ENCODE data around the gene ATP2C2.

ATP2C2 gene, protein sequence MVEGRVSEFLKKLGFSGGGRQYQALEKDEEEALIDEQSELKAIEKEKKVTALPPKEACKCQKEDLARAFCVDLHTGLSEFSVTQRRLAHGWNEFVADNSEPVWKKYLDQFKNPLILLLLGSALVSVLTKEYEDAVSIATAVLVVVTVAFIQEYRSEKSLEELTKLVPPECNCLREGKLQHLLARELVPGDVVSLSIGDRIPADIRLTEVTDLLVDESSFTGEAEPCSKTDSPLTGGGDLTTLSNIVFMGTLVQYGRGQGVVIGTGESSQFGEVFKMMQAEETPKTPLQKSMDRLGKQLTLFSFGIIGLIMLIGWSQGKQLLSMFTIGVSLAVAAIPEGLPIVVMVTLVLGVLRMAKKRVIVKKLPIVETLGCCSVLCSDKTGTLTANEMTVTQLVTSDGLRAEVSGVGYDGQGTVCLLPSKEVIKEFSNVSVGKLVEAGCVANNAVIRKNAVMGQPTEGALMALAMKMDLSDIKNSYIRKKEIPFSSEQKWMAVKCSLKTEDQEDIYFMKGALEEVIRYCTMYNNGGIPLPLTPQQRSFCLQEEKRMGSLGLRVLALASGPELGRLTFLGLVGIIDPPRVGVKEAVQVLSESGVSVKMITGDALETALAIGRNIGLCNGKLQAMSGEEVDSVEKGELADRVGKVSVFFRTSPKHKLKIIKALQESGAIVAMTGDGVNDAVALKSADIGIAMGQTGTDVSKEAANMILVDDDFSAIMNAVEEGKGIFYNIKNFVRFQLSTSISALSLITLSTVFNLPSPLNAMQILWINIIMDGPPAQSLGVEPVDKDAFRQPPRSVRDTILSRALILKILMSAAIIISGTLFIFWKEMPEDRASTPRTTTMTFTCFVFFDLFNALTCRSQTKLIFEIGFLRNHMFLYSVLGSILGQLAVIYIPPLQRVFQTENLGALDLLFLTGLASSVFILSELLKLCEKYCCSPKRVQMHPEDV

GRCh38 chr16:84368308-84368996, at the start of gene ATP2C2:
Gene ATP2C2 (plus strand): TSS chr16:84368538. CDS start chr16:84368616, 78 bp downstream.
- no peak for DNase-seq (ENCODE audit: low spot score)
- TF ChIP-seq, protein P1, sequence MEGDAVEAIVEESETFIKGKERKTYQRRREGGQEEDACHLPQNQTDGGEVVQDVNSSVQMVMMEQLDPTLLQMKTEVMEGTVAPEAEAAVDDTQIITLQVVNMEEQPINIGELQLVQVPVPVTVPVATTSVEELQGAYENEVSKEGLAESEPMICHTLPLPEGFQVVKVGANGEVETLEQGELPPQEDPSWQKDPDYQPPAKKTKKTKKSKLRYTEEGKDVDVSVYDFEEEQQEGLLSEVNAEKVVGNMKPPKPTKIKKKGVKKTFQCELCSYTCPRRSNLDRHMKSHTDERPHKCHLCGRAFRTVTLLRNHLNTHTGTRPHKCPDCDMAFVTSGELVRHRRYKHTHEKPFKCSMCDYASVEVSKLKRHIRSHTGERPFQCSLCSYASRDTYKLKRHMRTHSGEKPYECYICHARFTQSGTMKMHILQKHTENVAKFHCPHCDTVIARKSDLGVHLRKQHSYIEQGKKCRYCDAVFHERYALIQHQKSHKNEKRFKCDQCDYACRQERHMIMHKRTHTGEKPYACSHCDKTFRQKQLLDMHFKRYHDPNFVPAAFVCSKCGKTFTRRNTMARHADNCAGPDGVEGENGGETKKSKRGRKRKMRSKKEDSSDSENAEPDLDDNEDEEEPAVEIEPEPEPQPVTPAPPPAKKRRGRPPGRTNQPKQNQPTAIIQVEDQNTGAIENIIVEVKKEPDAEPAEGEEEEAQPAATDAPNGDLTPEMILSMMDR (IDR thresholded peaks at IDR 0.05; ENCODE audit: extremely low read depth, missing control alignments), result no peak

DNA sequence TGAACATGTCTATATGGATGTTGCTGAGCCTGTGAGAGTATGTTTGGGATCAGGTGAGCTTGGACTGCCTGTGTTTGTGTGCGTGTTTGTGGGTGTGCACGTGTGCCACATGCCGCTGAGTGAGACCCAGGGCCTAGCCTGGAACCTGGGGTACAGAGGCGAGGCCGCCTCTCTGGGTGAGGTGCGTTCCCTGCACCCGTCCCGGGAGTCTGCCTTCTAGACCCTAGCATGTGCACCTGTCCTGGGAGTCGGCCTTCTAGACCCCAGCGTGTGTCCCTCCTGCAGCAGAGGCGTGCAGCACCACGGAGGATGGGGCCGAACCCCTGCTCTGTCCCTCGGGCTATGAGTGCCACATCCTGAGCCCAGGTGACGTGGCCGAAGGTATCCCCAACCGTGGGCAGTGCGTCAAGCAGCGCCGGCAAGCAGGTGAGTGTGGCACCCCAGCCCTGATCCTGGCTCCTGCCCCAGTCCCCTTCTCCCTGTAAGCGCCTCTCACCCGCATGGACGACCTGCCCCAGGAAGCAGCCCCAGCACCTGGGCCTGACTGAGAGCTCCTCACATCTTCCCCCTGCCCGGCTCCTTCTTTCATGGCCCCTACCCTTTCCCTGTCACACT, 49.1 kb upstream of the ATP2C2 start:
- DNase-seq (ENCODE audit: low spot score), result no peak
- TF ChIP-seq, protein P1 (IDR thresholded peaks at IDR 0.05; ENCODE audit: extremely low read depth, missing control alignments), result no peak

GRCh38 chr16:84320511-84320910, 47.8 kb upstream of the ATP2C2 start:
- TF ChIP-seq, protein P1 (IDR thresholded peaks at IDR 0.05; ENCODE audit: extremely low read depth, missing control alignments), result no peak
- DNase-seq (ENCODE audit: low spot score), result no peak

- TF ChIP-seq, protein P1 (IDR thresholded peaks at IDR 0.05; ENCODE audit: extremely low read depth, missing control alignments), result no peak
- DNase-seq (ENCODE audit: low spot score), result no peak
Observed at GRCh38 chr16:84321932-84322331, 46.4 kb upstream of the ATP2C2 start.

DNA sequence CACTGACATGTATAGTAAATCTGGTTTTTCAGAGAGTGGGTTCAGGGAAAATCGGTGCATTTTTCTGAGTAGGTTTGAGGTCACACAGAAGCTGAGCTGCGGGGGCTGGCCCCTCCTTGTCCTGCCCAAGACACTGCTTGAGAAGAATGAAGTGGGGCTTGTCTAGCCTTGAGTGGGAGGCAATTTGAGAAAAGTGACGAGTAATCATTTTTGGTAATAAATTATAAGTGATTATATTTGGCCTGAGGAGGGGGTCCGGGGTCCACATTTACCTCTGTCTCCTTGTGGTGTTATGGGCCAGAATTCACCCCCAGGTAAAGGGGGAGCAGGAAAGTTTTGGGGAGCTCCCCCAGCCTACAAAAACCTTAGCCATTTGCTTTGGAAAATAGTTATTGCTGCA, 45.6 kb upstream of the ATP2C2 start:
- no peak for DNase-seq (ENCODE audit: low spot score)
- TF ChIP-seq, protein P1 (IDR thresholded peaks at IDR 0.05; ENCODE audit: extremely low read depth, missing control alignments), result no peak

- TF ChIP-seq, protein P1 (IDR thresholded peaks at IDR 0.05; ENCODE audit: extremely low read depth, missing control alignments), result no peak
- no peak for DNase-seq (ENCODE audit: low spot score)
Observed at GRCh38 chr16:84323606-84324005, 44.7 kb upstream of the ATP2C2 start.

Measured in GM20000 (cell line).